HL-60 (cell line): ENCODE data around the gene C5orf58.

Experiments used
- DNase-seq, 2 experiments: peaks; one replicate each; pipeline ENCODE4 v3.0.0-alpha.2; 2010 to 2020; ENCODE audit warnings: low read depth in 1 of 2, low spot score in 1 of 2
- H3K27ac ChIP-seq: fragments of 250-450 bp; sonication (Bioruptor Pico); replicated peaks from 2 replicates; pipeline ENCODE4 v1.5.1; 2020; ENCODE audit warnings: mild to moderate bottlenecking, moderate library complexity
- H3K27me3 ChIP-seq: fragments of 250-450 bp; sonication (Bioruptor Pico); 2 replicates; pipeline ENCODE4 v1.5.1; 2021; ENCODE audit warnings: mild to moderate bottlenecking, moderate library complexity; ENCODE audit not compliant: insufficient read depth, poor library complexity, severe bottlenecking
- H3K4me3 ChIP-seq: replicated peaks from 2 replicates; pipeline ENCODE4 v1.5.1; 2011; ENCODE audit warnings: mild to moderate bottlenecking, control low read depth, low read length; ENCODE audit not compliant: insufficient read depth
- GABPA ChIP-seq: IDR thresholded peaks from 2 replicates; pipeline ENCODE4 v1.6.1; 2012; ENCODE audit warnings: low read depth
- POLR2AphosphoS5 ChIP-seq: IDR thresholded peaks from 2 replicates; pipeline ENCODE4 v1.6.1; 2012; ENCODE audit warnings: low read depth
- SPI1 ChIP-seq: IDR thresholded peaks from 2 replicates; pipeline ENCODE4 v1.6.1; 2012; ENCODE audit warnings: low read depth, mild to moderate bottlenecking, borderline replicate concordance
- TF ChIP-seq, protein P1 (sequence below): IDR thresholded peaks from 2 replicates; pipeline ENCODE4 v1.6.1; 2012; ENCODE audit warnings: low read depth; ENCODE audit not compliant: insufficient replicate concordance
- TF ChIP-seq, protein P2 (sequence below): IDR thresholded peaks from one replicate; pipeline ENCODE4 v1.5.1; 2011; ENCODE audit warnings: low read length, control low read depth, inconsistent platforms; ENCODE audit not compliant: insufficient read depth

The C5orf58 gene

DNA sequence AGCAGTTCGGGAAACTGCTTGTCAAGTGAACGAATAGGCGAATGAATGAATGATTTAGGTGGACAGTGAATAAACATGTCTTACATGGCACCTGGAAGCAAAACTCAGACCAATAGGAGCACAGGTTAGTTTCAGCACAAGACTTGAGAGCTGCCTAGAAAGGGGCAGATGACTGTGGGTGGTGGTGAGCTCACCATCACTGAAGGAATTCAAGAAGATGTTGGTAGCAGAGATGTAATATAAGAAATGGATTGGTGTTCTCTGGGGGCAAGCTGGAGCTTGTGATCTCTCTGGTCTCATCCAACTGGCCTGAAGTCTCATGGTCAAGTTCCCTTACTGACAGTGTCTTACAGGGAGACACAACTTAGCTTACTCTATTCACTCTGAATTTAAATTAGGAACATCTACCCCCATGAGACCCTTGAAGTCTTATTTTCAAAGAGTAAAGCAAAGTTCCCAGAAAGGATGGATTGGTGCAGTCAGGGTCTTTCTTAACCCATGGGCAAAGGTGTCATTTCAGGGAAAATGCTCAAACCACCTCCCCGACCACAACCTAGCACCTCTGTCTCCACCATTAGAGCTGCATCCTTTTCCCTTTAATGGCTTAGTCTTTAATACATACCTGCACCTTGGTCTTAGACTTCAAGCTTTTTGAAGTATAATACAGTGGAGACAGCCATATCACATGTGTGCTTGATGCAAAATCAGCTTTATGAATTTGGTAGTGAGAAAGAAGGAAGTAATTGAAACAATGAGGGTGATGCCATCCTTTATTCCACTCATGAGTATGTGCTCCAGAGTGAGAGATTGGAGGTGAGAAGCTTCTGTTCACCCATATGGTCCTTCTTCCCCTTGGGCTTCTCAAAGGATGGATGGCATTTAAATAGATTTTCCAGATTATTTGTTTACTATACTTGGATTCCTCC is 59.7 kb downstream of the C5orf58 start:
- H3K27me3 ChIP-seq: no peaks in the 10 kb centered on the region
- H3K4me3 ChIP-seq: no peak overlapping the region
- TF ChIP-seq, protein P1, sequence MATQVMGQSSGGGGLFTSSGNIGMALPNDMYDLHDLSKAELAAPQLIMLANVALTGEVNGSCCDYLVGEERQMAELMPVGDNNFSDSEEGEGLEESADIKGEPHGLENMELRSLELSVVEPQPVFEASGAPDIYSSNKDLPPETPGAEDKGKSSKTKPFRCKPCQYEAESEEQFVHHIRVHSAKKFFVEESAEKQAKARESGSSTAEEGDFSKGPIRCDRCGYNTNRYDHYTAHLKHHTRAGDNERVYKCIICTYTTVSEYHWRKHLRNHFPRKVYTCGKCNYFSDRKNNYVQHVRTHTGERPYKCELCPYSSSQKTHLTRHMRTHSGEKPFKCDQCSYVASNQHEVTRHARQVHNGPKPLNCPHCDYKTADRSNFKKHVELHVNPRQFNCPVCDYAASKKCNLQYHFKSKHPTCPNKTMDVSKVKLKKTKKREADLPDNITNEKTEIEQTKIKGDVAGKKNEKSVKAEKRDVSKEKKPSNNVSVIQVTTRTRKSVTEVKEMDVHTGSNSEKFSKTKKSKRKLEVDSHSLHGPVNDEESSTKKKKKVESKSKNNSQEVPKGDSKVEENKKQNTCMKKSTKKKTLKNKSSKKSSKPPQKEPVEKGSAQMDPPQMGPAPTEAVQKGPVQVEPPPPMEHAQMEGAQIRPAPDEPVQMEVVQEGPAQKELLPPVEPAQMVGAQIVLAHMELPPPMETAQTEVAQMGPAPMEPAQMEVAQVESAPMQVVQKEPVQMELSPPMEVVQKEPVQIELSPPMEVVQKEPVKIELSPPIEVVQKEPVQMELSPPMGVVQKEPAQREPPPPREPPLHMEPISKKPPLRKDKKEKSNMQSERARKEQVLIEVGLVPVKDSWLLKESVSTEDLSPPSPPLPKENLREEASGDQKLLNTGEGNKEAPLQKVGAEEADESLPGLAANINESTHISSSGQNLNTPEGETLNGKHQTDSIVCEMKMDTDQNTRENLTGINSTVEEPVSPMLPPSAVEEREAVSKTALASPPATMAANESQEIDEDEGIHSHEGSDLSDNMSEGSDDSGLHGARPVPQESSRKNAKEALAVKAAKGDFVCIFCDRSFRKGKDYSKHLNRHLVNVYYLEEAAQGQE: no peak
- TF ChIP-seq SPI1: no peak
- TF ChIP-seq POLR2AphosphoS5: no peak
- TF ChIP-seq, protein P2, sequence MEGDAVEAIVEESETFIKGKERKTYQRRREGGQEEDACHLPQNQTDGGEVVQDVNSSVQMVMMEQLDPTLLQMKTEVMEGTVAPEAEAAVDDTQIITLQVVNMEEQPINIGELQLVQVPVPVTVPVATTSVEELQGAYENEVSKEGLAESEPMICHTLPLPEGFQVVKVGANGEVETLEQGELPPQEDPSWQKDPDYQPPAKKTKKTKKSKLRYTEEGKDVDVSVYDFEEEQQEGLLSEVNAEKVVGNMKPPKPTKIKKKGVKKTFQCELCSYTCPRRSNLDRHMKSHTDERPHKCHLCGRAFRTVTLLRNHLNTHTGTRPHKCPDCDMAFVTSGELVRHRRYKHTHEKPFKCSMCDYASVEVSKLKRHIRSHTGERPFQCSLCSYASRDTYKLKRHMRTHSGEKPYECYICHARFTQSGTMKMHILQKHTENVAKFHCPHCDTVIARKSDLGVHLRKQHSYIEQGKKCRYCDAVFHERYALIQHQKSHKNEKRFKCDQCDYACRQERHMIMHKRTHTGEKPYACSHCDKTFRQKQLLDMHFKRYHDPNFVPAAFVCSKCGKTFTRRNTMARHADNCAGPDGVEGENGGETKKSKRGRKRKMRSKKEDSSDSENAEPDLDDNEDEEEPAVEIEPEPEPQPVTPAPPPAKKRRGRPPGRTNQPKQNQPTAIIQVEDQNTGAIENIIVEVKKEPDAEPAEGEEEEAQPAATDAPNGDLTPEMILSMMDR: no peak
- no peak overlapping the region; the same call in 1 of the 2 replicates for H3K27ac ChIP-seq
- DNase-seq: no peak

DNA sequence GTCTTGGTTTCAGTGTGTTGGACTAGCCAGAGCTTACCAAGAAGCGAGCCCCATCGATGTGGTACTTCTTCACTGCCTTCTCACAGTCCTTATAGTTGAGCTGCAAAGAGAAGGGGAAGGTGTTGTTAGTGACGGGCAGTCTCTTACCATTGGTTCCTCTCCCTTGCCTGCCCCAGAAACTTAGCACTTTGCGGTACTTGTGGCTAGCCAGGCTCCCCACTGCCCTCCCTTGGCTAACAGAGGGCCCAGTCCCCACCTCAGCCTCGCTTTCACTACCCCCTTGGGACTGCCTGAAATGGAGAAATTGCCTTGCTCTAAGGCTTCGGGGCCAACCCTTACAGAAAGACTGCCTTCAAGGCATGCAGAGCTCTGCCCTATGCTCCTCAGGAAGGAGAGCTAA is 60.5 kb downstream of the C5orf58 start:
- TF ChIP-seq, protein P2: no peak
- no peak for TF ChIP-seq GABPA
- peak; percentile 52; the same call in 1 of the 2 replicates for TF ChIP-seq SPI1
- TF ChIP-seq, protein P1: no peak
- TF ChIP-seq POLR2AphosphoS5: peak; percentile 93
- H3K4me3 ChIP-seq: no peak overlapping the region
- H3K27ac ChIP-seq: peak overlapping the region; percentile 44
- peak; percentile 90 to 99 for DNase-seq
- no peaks in the 10 kb centered on the region for H3K27me3 ChIP-seq

DNA sequence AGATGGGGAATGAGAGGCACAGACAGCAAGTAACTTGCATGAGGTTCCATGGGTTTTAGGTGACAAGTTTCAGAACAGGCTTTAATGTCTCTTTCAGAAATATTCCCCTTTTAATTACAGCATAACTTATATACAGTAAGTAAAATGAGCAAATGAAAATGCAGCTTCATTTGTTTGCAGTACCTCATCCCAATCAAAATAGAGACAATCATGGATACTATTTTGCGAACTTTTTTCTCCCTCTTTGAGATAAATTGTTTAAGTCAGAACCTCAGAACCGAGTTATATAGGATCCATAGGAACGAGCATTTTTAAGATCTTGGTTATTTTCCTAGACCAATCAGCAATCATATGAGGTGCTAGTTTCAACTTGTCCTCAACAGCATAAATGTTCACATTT is 61.3 kb downstream of the C5orf58 start:
- H3K27me3 ChIP-seq: no peaks in the 10 kb centered on the region
- peak overlapping the region; percentile 44 for H3K27ac ChIP-seq
- H3K4me3 ChIP-seq: peak overlapping the region; percentile 49
- no peak for DNase-seq
- no peak for TF ChIP-seq GABPA
- TF ChIP-seq, protein P2: no peak
- no peak for TF ChIP-seq POLR2AphosphoS5
- TF ChIP-seq, protein P1: no peak
- no peak for TF ChIP-seq SPI1
